IMR-90 (cell line): Measurements from ENCODE around the gene ORM1. TPM values are rescaled to one million over a fixed set of nuclear protein-coding genes. Genes with fewer than 3 reads are reported as not detected.

ENCODE experiments used
- ATAC-seq: fragments of 200-7000 bp; cut with Tn5 transposase; 2 replicates; pipeline ENCODE4 v1.9.1; 2020; ENCODE audit warnings: low read depth, mild to moderate bottlenecking, moderate library complexity
- BruUV-seq: library from RNA; stranded (reverse); fragments of 400-500 nt; replicated peaks from 2 replicates; lab custom pipeline; 2021; lab: Mats Ljungman, UMichigan
- CTCF ChIA-PET: fragments of 300-600 bp; formaldehyde crosslinking; extraction: SDS; loops from one replicate; lab custom pipeline; 2021; ENCODE audit warnings: antibody characterized with exemption; lab: Yijun Ruan, JAX
- POLR2A ChIA-PET: fragments of 300-600 bp; sonication (Branson Sonifier 250); formaldehyde crosslinking; loops from one replicate; lab custom pipeline; 2022; ENCODE audit warnings: antibody characterized with exemption; ENCODE audit not compliant: unreplicated experiment; lab: Charles Lee
- DNase-seq: peaks from one replicate; pipeline ENCODE4 v3.0.0; 2013
- H2AFZ ChIP-seq: replicated peaks from 2 replicates; pipeline ENCODE3; 2013; ENCODE audit warnings: low read length, mild to moderate bottlenecking; ENCODE audit not compliant: poor library complexity
- H2AK5ac ChIP-seq: 2 replicates; pipeline ENCODE4 v1.6.1; 2013; ENCODE audit warnings: low read depth, low read length, inconsistent platforms
- H2AK9ac ChIP-seq: replicated peaks from 2 replicates; pipeline ENCODE3; 2013; ENCODE audit warnings: mild to moderate bottlenecking, low read depth, low read length, moderate library complexity; ENCODE audit not compliant: poor library complexity
- H2BK120ac ChIP-seq: 2 replicates; pipeline ENCODE4 v1.6.1; 2013; ENCODE audit warnings: low read depth, low read length, inconsistent platforms
- H2BK15ac ChIP-seq: 3 replicates; pipeline ENCODE4 v1.6.1; 2013; ENCODE audit warnings: low read depth, low read length, inconsistent platforms
- H2BK20ac ChIP-seq: 2 replicates; pipeline ENCODE4 v1.6.1; 2013; ENCODE audit warnings: low read depth, mild to moderate bottlenecking, inconsistent platforms, low read length, moderate library complexity
- H2BK5ac ChIP-seq: 2 replicates; pipeline ENCODE4 v1.6.1; 2013; ENCODE audit warnings: mild to moderate bottlenecking, low read depth, low read length, inconsistent platforms; ENCODE audit not compliant: poor library complexity, severe bottlenecking
- H3K14ac ChIP-seq: replicated peaks from 2 replicates; pipeline ENCODE4 v1.6.1; 2013; ENCODE audit warnings: low read depth, low read length, inconsistent platforms
- H3K18ac ChIP-seq: 2 replicates; pipeline ENCODE4 v1.6.1; 2013; ENCODE audit warnings: low read depth, low read length, control low read depth
- H3K23ac ChIP-seq: 2 replicates; pipeline ENCODE4 v1.6.1; 2013; ENCODE audit warnings: low read depth, low read length, inconsistent platforms
- H3K27ac ChIP-seq: 2 replicates; pipeline ENCODE4 v1.5.1; 2013; ENCODE audit warnings: mild to moderate bottlenecking, control low read depth, low read length; ENCODE audit not compliant: insufficient read depth
- H3K27me3 ChIP-seq: 2 replicates; pipeline ENCODE4 v1.6.1; 2013; ENCODE audit warnings: low read length; ENCODE audit not compliant: control insufficient read depth, insufficient read depth
- H3K36me3 ChIP-seq: 2 replicates; pipeline ENCODE4 v1.6.1; 2013; ENCODE audit warnings: low read length, mixed read lengths; ENCODE audit not compliant: control insufficient read depth, insufficient read depth
- H3K4ac ChIP-seq: 2 replicates; pipeline ENCODE4 v1.6.1; 2013; ENCODE audit warnings: low read depth, low read length, inconsistent platforms
- H3K4me1 ChIP-seq: 2 replicates; pipeline ENCODE4 v1.6.1; 2013; ENCODE audit warnings: low read length, mixed read lengths; ENCODE audit not compliant: control insufficient read depth, insufficient read depth
- H3K4me2 ChIP-seq: 2 replicates; pipeline ENCODE4 v1.6.1; 2013; ENCODE audit warnings: low read depth, mild to moderate bottlenecking, control low read depth, low read length, moderate library complexity
- H3K4me3 ChIP-seq: 2 replicates; pipeline ENCODE4 v1.5.1; 2013; ENCODE audit warnings: low read depth, mild to moderate bottlenecking, control low read depth, low read length, moderate library complexity; ENCODE audit not compliant: insufficient read depth
- H3K56ac ChIP-seq: 2 replicates; pipeline ENCODE4 v1.6.1; 2013; ENCODE audit warnings: low read length, inconsistent platforms; ENCODE audit not compliant: insufficient read depth; ENCODE audit errors: extremely low read depth
- H3K79me1 ChIP-seq, 2 experiments: 2 replicates each; pipeline ENCODE4 v1.6.1; 2013; ENCODE audit warnings: low read length in 2 of 2, inconsistent platforms in 1 of 2, low read depth in 1 of 2
- H3K9ac ChIP-seq: 2 replicates; pipeline ENCODE4 v1.6.1; 2013; ENCODE audit warnings: low read depth, low read length, control low read depth
- H3K9me1 ChIP-seq: 2 replicates; pipeline ENCODE4 v1.6.1; 2013; ENCODE audit warnings: low read length, inconsistent platforms; ENCODE audit not compliant: insufficient read depth
- H3K9me3 ChIP-seq: 2 replicates; pipeline ENCODE4 v1.6.1; 2013; ENCODE audit warnings: low read length; ENCODE audit not compliant: control insufficient read depth, insufficient read depth
- H4K20me1 ChIP-seq: 2 replicates; pipeline ENCODE4 v1.6.1; 2013; ENCODE audit warnings: low read length, inconsistent platforms; ENCODE audit not compliant: insufficient read depth
- H4K5ac ChIP-seq: 2 replicates; pipeline ENCODE4 v1.6.1; 2013; ENCODE audit warnings: mild to moderate bottlenecking, low read depth, low read length, control low read depth
- H4K8ac ChIP-seq, 2 experiments: 2 replicates each; pipeline ENCODE4 v1.6.1; 2013; ENCODE audit warnings: low read depth in 2 of 2, low read length in 2 of 2, control low read depth in 1 of 2, inconsistent platforms in 1 of 2
- H4K91ac ChIP-seq: 2 replicates; pipeline ENCODE4 v1.6.1; 2013; ENCODE audit warnings: low read depth, low read length, inconsistent platforms; ENCODE audit not compliant: insufficient read depth
- CEBPB ChIP-seq: IDR thresholded peaks from 2 replicates; pipeline ENCODE4 v1.6.1; 2012; ENCODE audit warnings: low read depth, low read length, improper control_type of control experiment
- ELK1 ChIP-seq: fragments of 150-350 bp; IDR thresholded peaks from 2 replicates; pipeline ENCODE4 v1.6.1; 2016; ENCODE audit warnings: low read depth, mild to moderate bottlenecking, low read length, moderate library complexity, borderline replicate concordance
- MAFK ChIP-seq: IDR thresholded peaks from 2 replicates; pipeline ENCODE4 v1.6.1; 2012; ENCODE audit warnings: low read depth, low read length, improper control_type of control experiment
- MAZ ChIP-seq: IDR thresholded peaks from 2 replicates; pipeline ENCODE4 v1.6.1; 2012; ENCODE audit warnings: low read depth, mild to moderate bottlenecking, low read length, improper control_type of control experiment, moderate library complexity, borderline replicate concordance
- MXI1 ChIP-seq: IDR thresholded peaks from 2 replicates; pipeline ENCODE4 v1.6.1; 2012; ENCODE audit warnings: low read depth, mild to moderate bottlenecking, low read length, moderate library complexity, borderline replicate concordance
- NFE2L2 ChIP-seq: fragments of 150-350 bp; IDR thresholded peaks from 2 replicates; pipeline ENCODE4 v1.6.1; 2016; ENCODE audit warnings: low read depth, mild to moderate bottlenecking, low read length
- POLR2A ChIP-seq: IDR thresholded peaks from 2 replicates; pipeline ENCODE4 v1.6.1; 2012; ENCODE audit warnings: mild to moderate bottlenecking, low read depth, low read length
- RAD21 ChIP-seq: IDR thresholded peaks from 2 replicates; pipeline ENCODE4 v1.6.1; 2012; ENCODE audit warnings: low read length, improper control_type of control experiment
- RCOR1 ChIP-seq: IDR thresholded peaks from 2 replicates; pipeline ENCODE4 v1.6.1; 2012; ENCODE audit warnings: mild to moderate bottlenecking, low read length, improper control_type of control experiment; ENCODE audit not compliant: insufficient replicate concordance
- SMC3 ChIP-seq: fragments of 150-350 bp; IDR thresholded peaks from 2 replicates; pipeline ENCODE4 v1.6.1; 2016; ENCODE audit warnings: low read depth, mild to moderate bottlenecking, antibody characterized with exemption, low read length, moderate library complexity
- WGBS, 2 experiments: methylation state at CpG; one replicate each; pipeline versions ENCODE4 v1.1.5 to v1.1.7; 2013; ENCODE audit warnings: missing lambda C conversion rate in 2 of 2; ENCODE audit not compliant: insufficient read length in 1 of 2; ENCODE audit errors: extremely low coverage in 2 of 2; 5-methylcytosine and 5-hydroxymethylcytosine counted together
- dilution Hi-C: fragments of 300-500 bp; cut with HindIII; formaldehyde crosslinking; loops from one replicate; pipeline ENCODE4 v1.14.3; 2018; ENCODE audit warnings: low sequenced_read_pairs; ENCODE audit not compliant: unreplicated experiment
- in situ Hi-C: fragments of 300-500 bp; cut with MboI; formaldehyde crosslinking; loops from 3 replicates; pipeline ENCODE4 v1.14.3; 2019; ENCODE audit warnings: low sequenced_read_pairs, inconsistent platforms, mixed read lengths
- intact Hi-C: fragments of 100-400 bp; cut with micrococcal nuclease; formaldehyde crosslinking; loops from 2 replicates; pipeline ENCODE4 v1.10.0; 2022
- polyA plus RNA-seq, 3 experiments: library from polyadenylated mRNA; depleted of rRNA; stranded (reverse); fragments of >200 nt; gene quantifications; 2 replicates each; pipeline ENCODE4 v1.2.3, GENCODE V29; 2012; ENCODE audit warnings: low replicate concordance in 1 of 3
- total RNA-seq: library from RNA; depleted of rRNA; stranded (reverse); fragments of >200 nt; gene quantifications from 2 replicates; pipeline ENCODE4 v1.2.3, GENCODE V29; 2012
- TF ChIP-seq, protein P1 (sequence below): conservative IDR thresholded peaks from 2 replicates; pipeline ENCODE4 v1.5.1; 2012; ENCODE audit warnings: mild to moderate bottlenecking, low read depth, low read length, improper control_type of control experiment

ORM1 gene
- total and polyA plus RNA-seq, 2 of the 4 experiments (the other 2 are of a cell fraction) = 0.18 TPM; not detected in 1

GRCh38 chr9:114311571-114312512 is 11.1 kb upstream of the ORM1 start:
- Histone ChIP-seq H3K27ac (no peak overlapping the region), H3K14ac (no peak overlapping the region), H3K4me3 (no peak overlapping the region), H4K8ac (no peak overlapping the region), H4K20me1 (no peaks in the 10 kb centered on the region), H4K91ac (no peak overlapping the region), H2BK15ac (no peak overlapping the region), H3K23ac (no peak overlapping the region), H2AFZ (no peak overlapping the region), H4K5ac (no peak overlapping the region), H2AK9ac (no peak overlapping the region), H2BK5ac (no peak overlapping the region), H3K4ac (no peak overlapping the region), H3K36me3 (peaks cover 15% of the 10 kb centered on the region), H3K4me2 (no peak overlapping the region), H3K9me3 (no peaks in the 10 kb centered on the region), H3K9me1 (peaks cover 8% of the 10 kb centered on the region; the same call in 1 of the 2 replicates), H3K79me1 (no peaks in the 10 kb centered on the region), H3K18ac (no peak overlapping the region), H2BK120ac (no peak overlapping the region), H3K27me3 (no peaks in the 10 kb centered on the region), H2BK20ac (no peak overlapping the region), H3K9ac (no peak overlapping the region), H2AK5ac (no peak overlapping the region), H3K56ac (no peak overlapping the region), H3K4me1 (peaks cover 2% of the 10 kb centered on the region; the same call in 1 of the 2 replicates)
- TF ChIP-seq RAD21 (no peak), CEBPB (no peak), RCOR1 (no peak), MAZ (no peak), POLR2A (no peak), ELK1 (no peak), MXI1 (no peak), MAFK (no peak), SMC3 (no peak), NFE2L2 (no peak)
- TF ChIP-seq, protein P1, sequence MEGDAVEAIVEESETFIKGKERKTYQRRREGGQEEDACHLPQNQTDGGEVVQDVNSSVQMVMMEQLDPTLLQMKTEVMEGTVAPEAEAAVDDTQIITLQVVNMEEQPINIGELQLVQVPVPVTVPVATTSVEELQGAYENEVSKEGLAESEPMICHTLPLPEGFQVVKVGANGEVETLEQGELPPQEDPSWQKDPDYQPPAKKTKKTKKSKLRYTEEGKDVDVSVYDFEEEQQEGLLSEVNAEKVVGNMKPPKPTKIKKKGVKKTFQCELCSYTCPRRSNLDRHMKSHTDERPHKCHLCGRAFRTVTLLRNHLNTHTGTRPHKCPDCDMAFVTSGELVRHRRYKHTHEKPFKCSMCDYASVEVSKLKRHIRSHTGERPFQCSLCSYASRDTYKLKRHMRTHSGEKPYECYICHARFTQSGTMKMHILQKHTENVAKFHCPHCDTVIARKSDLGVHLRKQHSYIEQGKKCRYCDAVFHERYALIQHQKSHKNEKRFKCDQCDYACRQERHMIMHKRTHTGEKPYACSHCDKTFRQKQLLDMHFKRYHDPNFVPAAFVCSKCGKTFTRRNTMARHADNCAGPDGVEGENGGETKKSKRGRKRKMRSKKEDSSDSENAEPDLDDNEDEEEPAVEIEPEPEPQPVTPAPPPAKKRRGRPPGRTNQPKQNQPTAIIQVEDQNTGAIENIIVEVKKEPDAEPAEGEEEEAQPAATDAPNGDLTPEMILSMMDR = no peak
- DNase-seq (no peak), ATAC-seq (no peak)
- dilution Hi-C loops (no loop called here), intact Hi-C loops (no loop called here), in situ Hi-C loops (no loop called here)
- POLR2A ChIA-PET = no interaction called here
- CTCF ChIA-PET = no interaction called here
- TSS peak; percentile 95 for BruUV-seq
- 78% methylated on average over 9 of the region's 28 CpGs; no CpG with 5 or more reads in 1 of the 2 experiments for WGBS, 2 experiments
